BE2C (cell line): ENCODE results near the gene CEP131.
A peak's percentile ranks its signal among the peaks of the same experiment; 100 is the strongest.

Source experiments
- DNase-seq: peaks from one replicate; pipeline ENCODE4 v3.0.0-alpha.2; 2020
- H3K27me3 ChIP-seq: fragments of 250-450 bp; sonication (Bioruptor Pico); 2 replicates; pipeline ENCODE4 v1.5.1; 2020; ENCODE audit warnings: mild to moderate bottlenecking
- H3K36me3 ChIP-seq: fragments of 250-450 bp; sonication (Bioruptor Pico); 2 replicates; pipeline ENCODE4 v1.5.1; 2020; ENCODE audit warnings: mild to moderate bottlenecking
- H3K4me1 ChIP-seq: fragments of 250-450 bp; sonication (Bioruptor Pico); 2 replicates; pipeline ENCODE4 v1.5.1; 2020
- H3K4me3 ChIP-seq: 2 replicates; pipeline ENCODE4 v1.5.1; 2011; ENCODE audit warnings: low read depth, low read length
- H3K9me3 ChIP-seq: fragments of 250-450 bp; sonication (Bioruptor Pico); 2 replicates; pipeline ENCODE4 v1.5.1; 2020
- TF ChIP-seq, protein P1 (sequence below): IDR thresholded peaks from 2 replicates; pipeline ENCODE4 v1.5.1; 2012; ENCODE audit warnings: mild to moderate bottlenecking, low read depth, low read length

The CEP131 gene

DNA sequence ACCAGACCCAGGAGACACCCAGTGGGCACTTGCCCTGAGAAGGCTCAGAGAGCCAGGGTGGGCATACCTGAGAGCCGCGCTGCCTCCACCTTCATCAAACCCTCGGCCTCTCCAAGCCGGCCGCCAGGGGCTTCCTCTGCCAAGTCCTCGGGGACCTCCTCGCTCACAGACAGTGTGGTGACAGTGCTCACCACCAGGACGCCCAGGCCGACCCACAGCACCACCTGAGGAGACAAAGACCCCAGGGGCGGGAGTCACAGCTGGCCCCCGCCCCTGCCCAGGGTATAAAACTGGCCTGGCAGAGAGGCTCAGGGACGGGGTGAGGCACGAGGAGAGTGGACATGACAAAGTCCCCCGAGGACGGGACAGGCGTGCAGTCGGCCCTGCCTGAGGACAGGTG, 37.4 kb upstream of the CEP131 start:
- Histone ChIP-seq H3K27me3 (no peaks in the 10 kb centered on the region), H3K4me3 (no peak overlapping the region), H3K4me1 (peaks cover 5% of the 10 kb centered on the region), H3K9me3 (no peaks in the 10 kb centered on the region), H3K36me3 (no peaks in the 10 kb centered on the region; the same call in 1 of the 2 replicates)
- TF ChIP-seq, protein P1, sequence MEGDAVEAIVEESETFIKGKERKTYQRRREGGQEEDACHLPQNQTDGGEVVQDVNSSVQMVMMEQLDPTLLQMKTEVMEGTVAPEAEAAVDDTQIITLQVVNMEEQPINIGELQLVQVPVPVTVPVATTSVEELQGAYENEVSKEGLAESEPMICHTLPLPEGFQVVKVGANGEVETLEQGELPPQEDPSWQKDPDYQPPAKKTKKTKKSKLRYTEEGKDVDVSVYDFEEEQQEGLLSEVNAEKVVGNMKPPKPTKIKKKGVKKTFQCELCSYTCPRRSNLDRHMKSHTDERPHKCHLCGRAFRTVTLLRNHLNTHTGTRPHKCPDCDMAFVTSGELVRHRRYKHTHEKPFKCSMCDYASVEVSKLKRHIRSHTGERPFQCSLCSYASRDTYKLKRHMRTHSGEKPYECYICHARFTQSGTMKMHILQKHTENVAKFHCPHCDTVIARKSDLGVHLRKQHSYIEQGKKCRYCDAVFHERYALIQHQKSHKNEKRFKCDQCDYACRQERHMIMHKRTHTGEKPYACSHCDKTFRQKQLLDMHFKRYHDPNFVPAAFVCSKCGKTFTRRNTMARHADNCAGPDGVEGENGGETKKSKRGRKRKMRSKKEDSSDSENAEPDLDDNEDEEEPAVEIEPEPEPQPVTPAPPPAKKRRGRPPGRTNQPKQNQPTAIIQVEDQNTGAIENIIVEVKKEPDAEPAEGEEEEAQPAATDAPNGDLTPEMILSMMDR = no peak
- no peak for DNase-seq

GRCh38 chr17:81259058-81259605, 36.4 kb upstream of the CEP131 start:
- no peak overlapping the region for H3K4me3 ChIP-seq
- no peak for DNase-seq
- TF ChIP-seq, protein P1 = no peak
- no peaks in the 10 kb centered on the region; the same call in 1 of the 2 replicates for H3K36me3 ChIP-seq
- no peaks in the 10 kb centered on the region for H3K9me3 ChIP-seq
- no peaks in the 10 kb centered on the region for H3K27me3 ChIP-seq
- H3K4me1 ChIP-seq = peaks cover 8% of the 10 kb centered on the region

DNA sequence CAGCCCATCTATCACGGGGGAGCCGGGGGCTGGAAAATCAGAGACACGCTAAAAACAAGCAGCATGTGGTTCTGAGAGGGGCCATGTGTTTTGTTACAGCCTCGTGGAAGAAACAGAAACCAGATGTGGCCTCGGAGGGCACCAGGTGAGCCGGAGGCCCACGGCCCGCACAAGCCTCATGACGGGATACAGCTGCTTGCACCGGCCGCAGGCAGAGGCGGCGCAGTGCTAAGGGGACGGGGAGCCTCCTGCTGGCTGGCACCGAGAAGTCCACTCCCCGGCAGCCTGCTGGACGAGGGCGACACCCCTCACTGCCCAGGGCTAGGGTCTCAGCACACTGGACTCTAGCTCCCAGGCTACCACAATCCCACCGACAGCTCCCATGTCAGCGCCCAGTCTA, 35.5 kb upstream of the CEP131 start:
- Histone ChIP-seq H3K27me3 (no peaks in the 10 kb centered on the region), H3K4me3 (no peak overlapping the region), H3K36me3 (no peaks in the 10 kb centered on the region; the same call in 1 of the 2 replicates), H3K9me3 (no peaks in the 10 kb centered on the region), H3K4me1 (peaks cover 8% of the 10 kb centered on the region)
- DNase-seq = peak; percentile 70
- TF ChIP-seq, protein P1 = peak; percentile 48

- no peaks in the 10 kb centered on the region; the same call in 1 of the 2 replicates for H3K36me3 ChIP-seq
- H3K4me1 ChIP-seq = peaks cover 14% of the 10 kb centered on the region
- no peak for DNase-seq
Measured at GRCh38 chr17:81257533-81257932, 34.8 kb upstream of the CEP131 start.

DNA sequence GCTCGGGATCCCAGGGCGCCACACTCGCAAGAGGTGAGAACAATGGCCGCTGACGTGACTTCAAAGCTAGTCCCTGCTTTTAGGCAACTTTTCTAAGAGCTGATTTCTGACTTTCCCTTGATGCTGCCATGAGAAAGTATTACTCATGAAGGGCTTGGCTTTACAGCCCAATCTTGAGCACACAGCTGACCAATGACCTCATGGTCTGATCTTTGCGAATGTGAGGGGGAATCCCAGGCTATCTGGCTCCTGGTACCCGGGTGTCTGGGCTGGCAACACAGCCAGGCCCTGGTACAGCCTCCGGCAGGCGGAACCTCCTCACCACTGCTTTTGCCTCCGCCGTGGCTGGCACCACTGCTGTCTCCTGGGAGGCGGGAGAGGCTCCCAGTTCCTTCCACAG, 33.9 kb upstream of the CEP131 start:
- Histone ChIP-seq H3K4me1 (peaks cover 23% of the 10 kb centered on the region), H3K4me3 (no peak overlapping the region), H3K9me3 (no peaks in the 10 kb centered on the region), H3K36me3 (no peaks in the 10 kb centered on the region; the same call in 1 of the 2 replicates), H3K27me3 (no peaks in the 10 kb centered on the region)
- TF ChIP-seq, protein P1 = no peak
- no peak for DNase-seq

More at GRCh38 chr17:81257533-81257932, 34.8 kb upstream of the CEP131 start:
- no peaks in the 10 kb centered on the region for H3K9me3 ChIP-seq
- no peak overlapping the region for H3K4me3 ChIP-seq
- TF ChIP-seq, protein P1 = no peak
- no peaks in the 10 kb centered on the region for H3K27me3 ChIP-seq

DNA sequence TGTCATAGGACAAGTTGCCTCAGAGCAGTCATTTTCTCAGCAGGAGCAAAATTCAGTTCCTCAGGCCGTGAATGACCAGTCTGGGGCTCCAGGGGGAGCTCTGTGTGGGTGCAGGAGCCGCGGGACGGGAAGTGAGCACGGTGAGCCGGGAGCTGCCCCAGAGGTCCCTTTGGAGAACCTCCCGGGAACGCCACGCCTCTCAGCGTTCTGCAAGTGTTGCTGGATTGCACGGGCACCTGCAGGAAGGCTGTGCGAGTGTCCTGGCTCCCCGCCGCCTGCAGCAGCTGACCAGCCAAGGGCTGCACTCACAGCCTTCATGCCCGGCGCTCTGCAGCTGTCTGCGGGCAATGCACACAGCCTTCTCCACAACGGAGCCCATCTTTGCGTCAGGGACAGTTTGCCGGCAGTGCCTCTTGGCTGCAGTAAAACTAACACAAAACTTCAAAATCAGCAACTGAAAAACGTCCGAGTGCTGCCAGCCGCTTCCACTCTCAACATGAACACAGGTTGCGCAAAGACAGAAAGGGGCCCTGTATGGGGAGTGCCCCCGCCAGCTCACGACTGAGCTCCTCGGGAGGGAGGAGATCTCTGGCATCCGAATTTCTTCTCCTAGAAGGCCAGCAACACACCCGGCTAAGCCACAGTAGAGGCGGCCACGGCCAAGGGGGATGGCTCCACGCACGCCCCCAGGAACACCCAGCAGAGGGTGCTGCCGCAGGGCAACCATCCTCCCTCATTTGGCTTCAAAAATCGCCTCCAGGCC, 32.4 kb upstream of the CEP131 start:
- H3K36me3 ChIP-seq = no peaks in the 10 kb centered on the region; the same call in 1 of the 2 replicates
- DNase-seq = peak; percentile 88

More for the DNA sequence above, 32.4 kb upstream of the CEP131 start:
- H3K4me3 ChIP-seq = peak overlapping the region; percentile 20
- TF ChIP-seq, protein P1 = peak; percentile 78
- H3K27me3 ChIP-seq = no peaks in the 10 kb centered on the region
- H3K9me3 ChIP-seq = no peaks in the 10 kb centered on the region
- H3K4me1 ChIP-seq = peaks cover 35% of the 10 kb centered on the region
